HG03039 (cell line): Measurements from ENCODE around the gene TTYH2.

ENCODE experiments used
- ATAC-seq: cut with Tn5 transposase; IDR thresholded peaks from one replicate; pipeline ENCODE4 v1.9.1; 2021; ENCODE audit warnings: mild to moderate bottlenecking, moderate library complexity; ENCODE audit not compliant: unreplicated experiment

The TTYH2 gene

DNA sequence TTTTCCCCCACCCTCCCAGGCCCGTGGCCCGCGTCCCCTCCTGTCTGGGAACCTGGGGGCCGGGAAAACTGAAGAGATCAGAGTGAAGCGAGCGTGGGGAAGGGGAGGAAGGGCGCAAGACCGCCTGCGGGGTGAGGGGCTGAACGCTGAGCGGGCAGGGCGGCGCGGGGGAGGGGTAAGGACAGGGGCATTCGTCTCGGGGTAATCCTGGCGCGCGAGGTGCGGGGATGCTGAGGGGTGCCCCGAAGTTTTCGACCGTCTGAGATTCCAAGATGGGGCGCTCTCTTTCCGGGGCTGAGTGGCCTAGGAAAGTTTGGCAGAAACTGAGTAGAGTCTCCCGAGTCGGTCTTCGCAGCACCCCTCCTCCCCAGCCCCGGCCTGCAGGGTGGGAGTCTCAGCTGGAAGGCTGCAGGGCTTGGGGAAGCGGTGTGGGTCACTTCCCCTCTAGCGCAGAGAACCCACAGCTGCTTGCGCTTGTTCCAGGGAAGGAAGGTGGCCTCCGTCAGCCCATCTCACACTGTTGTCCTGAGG lies 555 bp downstream of the TTYH2 start:
- no peak for ATAC-seq

DNA sequence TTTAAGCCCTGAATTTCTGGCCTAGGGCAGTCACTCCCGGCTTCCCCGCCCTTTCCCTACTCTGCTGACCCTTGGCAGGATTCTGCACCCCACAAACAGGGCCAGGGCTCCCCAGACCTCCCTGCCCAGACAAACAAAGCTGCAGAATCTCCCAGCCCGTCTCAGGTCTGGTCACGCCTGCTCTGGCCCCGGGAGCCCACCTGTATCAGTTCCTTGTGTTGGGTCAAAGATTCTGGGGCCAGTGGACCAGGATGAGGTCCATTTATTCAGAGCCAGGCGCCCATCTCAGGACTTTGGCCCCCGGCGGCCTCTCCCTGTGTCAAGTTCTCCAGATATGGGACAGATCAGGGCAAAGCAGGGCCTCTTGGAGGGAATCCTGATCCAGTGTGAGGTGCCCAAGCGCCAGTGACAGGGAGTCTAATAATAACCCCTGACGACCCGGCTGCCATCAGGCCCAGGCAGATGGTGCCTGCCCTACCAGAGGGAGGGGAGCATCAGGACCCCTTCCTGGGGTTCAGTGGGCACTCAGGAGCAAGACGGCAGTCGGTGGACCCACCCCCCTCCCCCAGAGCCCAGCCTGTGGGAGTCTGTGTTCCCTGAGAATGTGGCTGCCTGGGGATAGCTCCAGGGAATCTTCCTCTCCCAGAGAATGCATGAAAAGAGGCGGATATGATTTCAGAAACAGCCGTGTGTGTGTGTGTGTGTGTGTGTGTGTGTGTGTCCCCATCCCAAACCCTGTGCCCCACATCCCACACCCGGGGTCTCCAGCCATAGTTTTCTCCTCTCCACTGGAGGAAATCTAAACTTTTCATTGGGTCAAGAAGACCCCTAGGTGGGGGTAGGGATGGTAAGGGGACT lies 1.3 kb downstream of the TTYH2 start:
- ATAC-seq = no peak

- ATAC-seq = no peak
These were observed 2.0 kb downstream of the TTYH2 start for GRCh38 chr17:74215342-74215727.

GRCh38 chr17:74216505-74216904 lies 3.1 kb downstream of the TTYH2 start:
- ATAC-seq = no peak

- ATAC-seq = no peak
These were observed 3.8 kb downstream of the TTYH2 start for GRCh38 chr17:74217037-74217730.

GRCh38 chr17:74217888-74218287 lies 4.5 kb downstream of the TTYH2 start:
- ATAC-seq = no peak

- no peak for ATAC-seq
These were observed 5.1 kb downstream of the TTYH2 start for GRCh38 chr17:74218436-74218835.

- ATAC-seq = no peak
These were observed 6.3 kb downstream of the TTYH2 start for GRCh38 chr17:74219576-74220133.

GRCh38 chr17:74220219-74220618 lies 6.8 kb downstream of the TTYH2 start:
- no peak for ATAC-seq

DNA sequence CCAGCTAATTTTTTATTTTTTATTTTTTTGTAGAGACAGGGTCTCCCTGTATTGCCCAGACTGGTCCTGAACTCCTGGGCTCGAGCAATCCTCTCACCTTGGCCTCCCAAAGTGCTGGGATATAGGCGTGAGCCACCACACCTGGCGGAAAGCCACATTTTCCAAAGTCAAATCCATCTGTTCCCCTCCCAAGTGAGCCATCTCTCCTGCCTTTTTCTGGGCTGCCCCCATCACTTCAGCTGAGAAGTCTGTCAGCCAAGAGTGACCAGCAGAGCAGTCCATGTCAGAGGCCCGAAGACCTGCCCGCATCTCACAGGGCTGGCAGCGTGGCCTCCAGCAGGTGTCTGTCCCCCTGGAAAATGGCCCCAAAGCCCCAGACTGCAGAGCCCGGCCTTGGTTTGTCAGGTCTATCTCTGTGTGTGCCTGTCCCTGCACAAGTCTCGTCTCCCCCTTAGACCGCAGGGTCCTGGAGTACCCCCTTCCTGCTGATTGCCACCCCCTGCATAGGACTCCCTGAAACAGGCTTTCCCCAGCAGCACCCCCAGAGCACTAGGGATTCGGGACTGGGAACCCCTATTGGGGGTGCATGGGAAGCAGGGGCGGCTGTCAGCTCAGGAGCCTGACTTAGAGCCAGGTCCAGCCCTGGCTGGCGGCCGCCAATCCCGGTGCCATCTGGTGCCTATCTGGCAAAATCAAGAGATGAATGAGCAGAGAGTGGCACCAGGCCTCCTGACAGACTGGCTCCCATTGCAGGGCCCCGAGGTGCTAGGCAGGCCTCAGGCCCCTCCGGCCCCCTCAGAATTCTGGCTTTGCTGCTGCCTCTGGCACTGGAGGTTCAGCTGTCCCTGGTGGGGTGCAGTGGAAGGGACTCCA lies 7.8 kb downstream of the TTYH2 start:
- no peak for ATAC-seq

DNA sequence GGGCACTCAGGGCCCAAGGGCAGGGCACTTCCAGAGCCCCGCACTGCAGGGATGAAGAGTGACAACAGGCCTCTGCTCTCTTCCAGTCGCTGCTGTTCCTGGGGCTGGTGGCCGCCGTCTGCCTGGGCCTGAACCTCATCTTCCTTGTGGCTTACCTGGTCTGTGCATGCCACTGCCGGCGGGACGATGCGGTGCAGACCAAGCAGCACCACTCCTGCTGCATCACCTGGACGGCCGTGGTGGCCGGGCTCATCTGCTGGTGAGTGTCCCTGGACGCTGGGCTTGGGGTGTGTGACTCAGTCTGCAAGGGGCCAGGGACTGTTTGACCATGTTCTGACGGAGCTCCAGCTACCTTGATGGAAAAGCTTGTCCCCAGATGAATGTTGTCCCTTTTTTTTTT lies 9.0 kb downstream of the TTYH2 start:
- ATAC-seq = no peak

- no peak for ATAC-seq
These were observed 10.5 kb downstream of the TTYH2 start for GRCh38 chr17:74223901-74224300.

DNA sequence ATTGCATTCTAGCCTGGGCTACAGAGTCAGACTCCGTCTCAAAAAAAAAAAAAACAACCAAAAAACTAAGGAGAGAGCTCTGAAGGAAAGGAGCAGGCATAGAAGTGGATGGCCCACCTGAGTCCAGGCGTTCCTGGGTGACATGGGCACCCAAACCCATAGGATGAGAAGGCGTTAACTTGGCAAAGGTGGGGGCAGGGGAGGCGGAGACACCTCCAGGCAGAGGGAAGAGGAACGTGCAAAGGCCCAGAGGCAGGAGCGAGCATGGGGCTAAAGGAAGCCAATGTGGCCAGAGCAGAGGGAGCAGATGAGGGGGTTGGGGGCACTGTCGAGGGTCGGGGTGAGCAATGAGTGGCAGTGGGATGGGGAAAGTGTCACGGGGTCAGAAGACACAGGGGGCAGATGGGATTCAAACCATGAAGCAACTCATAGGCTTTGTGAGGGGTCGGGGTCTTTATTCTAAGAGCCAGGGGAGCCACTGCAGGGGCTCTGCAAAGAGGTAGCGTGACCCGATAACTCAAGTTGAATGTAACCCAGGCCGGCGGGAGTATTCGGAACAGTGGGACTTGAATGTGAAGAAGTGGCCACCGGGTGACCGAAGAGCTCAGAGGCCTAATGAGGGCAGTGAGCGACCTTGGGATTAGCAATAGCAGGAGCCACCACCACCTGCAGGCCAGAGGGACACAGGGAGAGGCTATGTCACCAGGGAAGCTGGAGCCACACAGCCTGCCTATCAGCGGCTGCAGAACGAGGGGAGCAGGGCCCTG lies 11.8 kb downstream of the TTYH2 start:
- ATAC-seq = no peak

DNA sequence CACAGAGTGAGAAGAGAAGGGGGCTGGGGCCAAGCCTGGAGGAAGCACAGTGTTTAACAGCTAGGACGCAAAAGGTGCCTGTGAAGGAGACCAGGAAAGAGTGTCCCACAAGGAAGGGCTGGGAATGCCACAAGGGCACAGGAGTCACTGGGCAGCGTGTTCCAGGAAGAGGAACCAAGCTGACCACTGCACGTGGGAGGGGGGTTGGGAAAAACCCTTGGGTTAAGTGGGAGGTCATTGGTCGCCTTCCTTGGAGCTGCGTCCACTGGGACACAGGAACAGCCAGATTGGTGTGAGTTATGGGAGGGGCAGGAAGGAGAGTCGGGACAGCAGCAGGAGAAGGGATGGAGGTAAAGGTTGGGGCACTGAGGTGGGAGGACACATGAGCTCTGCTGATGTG lies 12.9 kb downstream of the TTYH2 start:
- ATAC-seq = no peak

GRCh38 chr17:74227271-74228080 lies 14.1 kb downstream of the TTYH2 start:
- no peak for ATAC-seq

DNA sequence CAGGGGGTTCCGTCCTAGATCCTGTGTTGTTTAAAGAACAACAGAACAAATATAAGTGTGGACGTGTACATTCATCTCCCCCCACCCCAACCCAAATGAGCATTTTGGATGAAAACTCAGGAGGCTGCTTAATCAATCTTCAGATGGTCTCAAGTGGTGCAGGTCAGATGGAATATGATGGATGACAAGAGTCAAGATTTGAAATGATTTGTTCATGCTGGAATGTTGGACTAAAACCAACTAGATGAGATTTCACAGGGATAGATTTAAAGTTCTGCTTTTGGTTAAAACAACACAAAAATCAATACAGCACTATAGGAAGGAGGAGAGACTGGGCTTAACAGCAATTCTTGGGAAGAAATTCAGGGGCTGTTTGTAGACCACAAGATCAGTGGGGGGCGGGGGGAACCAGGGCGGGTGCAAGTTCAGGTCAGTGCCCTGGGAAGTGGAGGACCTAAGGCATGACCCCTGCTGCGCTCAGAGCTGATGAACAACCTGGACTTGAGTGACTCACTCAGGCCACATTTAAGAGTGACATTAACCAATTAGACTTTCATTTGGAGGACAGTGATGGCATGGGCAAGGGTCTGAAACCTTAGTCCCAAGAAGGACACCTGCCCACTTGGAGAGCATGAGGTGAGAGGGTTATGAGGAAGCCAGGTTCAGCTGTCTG lies 15.1 kb downstream of the TTYH2 start:
- no peak for ATAC-seq

GRCh38 chr17:74230896-74231295 lies 17.5 kb downstream of the TTYH2 start:
- ATAC-seq = no peak
